A549 (cell line): ENCODE results near the gene RRP12. TPM values are rescaled to one million over a fixed set of nuclear protein-coding genes. Genes with fewer than 3 reads are reported as not detected.
A peak's percentile ranks its signal among the peaks of the same experiment; 100 is the strongest.

Experiments used
- ATAC-seq, 2 experiments: fragments of 200-7000 bp in 1 of 2; fragments of >200 bp in 1 of 2; cut with Nextera tagmentation in 1 of 2; cut with Tn5 transposase in 1 of 2; 3 replicates each; pipeline versions ENCODE4 v1.8.0 to v1.9.1; 2018 to 2020; ENCODE audit warnings: mild to moderate bottlenecking in 1 of 2, moderate library complexity in 1 of 2
- CTCF ChIA-PET: fragments of 300-600 bp; sonication (Branson Sonifier 250); formaldehyde crosslinking; extraction: SDS; loops from one replicate; lab custom pipeline; 2021; ENCODE audit warnings: antibody characterized with exemption, inconsistent platforms; lab: Yijun Ruan, JAX
- POLR2A ChIA-PET: fragments of 350-600 bp; formaldehyde crosslinking; extraction: SDS; loops from one replicate; lab custom pipeline; 2021; ENCODE audit warnings: antibody characterized with exemption, inconsistent platforms; lab: Yijun Ruan, JAX
- DNase-seq, 2 experiments: peaks; one replicate each; pipeline versions ENCODE4 v3.0.0 to v3.0.0-alpha.2; 2011 to 2016; ENCODE audit warnings: low read depth in 1 of 2, low spot score in 1 of 2
- FAIRE-seq: peaks from 2 replicates; lab custom pipeline; 2011; peaks lifted over from hg19 to GRCh38; lab: Jason Lieb, UNC
- H3K27ac ChIP-seq, 2 experiments: fragments of >200 bp; sonication (Bioruptor Twin); formaldehyde crosslinking; 3 replicates each; pipeline ENCODE4 v1.5.1; 2016 to 2017
- H3K4me1 ChIP-seq: fragments of >200 bp; sonication (Bioruptor Twin); formaldehyde crosslinking; 3 replicates; pipeline ENCODE4 v1.6.1; 2016
- H3K4me2 ChIP-seq: fragments of >200 bp; sonication (Bioruptor Twin); formaldehyde crosslinking; 3 replicates; pipeline ENCODE4 v1.6.1; 2016
- H3K4me3 ChIP-seq: fragments of >200 bp; sonication (Bioruptor Twin); formaldehyde crosslinking; 3 replicates; pipeline ENCODE4 v1.5.1; 2016
- H3K9me3 ChIP-seq: fragments of >200 bp; sonication (Bioruptor Twin); formaldehyde crosslinking; 3 replicates; pipeline ENCODE4 v1.6.1; 2016
- BHLHE40 ChIP-seq: IDR thresholded peaks from 2 replicates; pipeline ENCODE4 v1.6.1; 2012; ENCODE audit warnings: low read depth, low read length, inconsistent platforms
- CBX2 ChIP-seq: fragments of 200-600 bp; sonication (generic); IDR thresholded peaks from 2 replicates; pipeline ENCODE4 v1.6.1; 2016; ENCODE audit warnings: low read depth, mild to moderate bottlenecking, borderline replicate concordance
- CEBPB ChIP-seq, 2 experiments: fragments of >200 bp in 1 of 2; sonication (Bioruptor Twin) in 1 of 2; formaldehyde crosslinking in 1 of 2; IDR thresholded peaks; 2 replicates each; pipeline ENCODE4 v1.6.1; 2012 to 2016
- CHD2 ChIP-seq: fragments of 150-350 bp; IDR thresholded peaks from 2 replicates; pipeline ENCODE4 v1.6.1; 2014; ENCODE audit warnings: low read length; ENCODE audit not compliant: partially characterized antibody
- EHF ChIP-seq: fragments of 250-450 bp; sonication (Bioruptor Pico); IDR thresholded peaks from 2 replicates; pipeline ENCODE4 v1.5.0; 2020; ENCODE audit warnings: mild to moderate bottlenecking
- EHMT2 ChIP-seq: fragments of 200-600 bp; sonication (generic); IDR thresholded peaks from 2 replicates; pipeline ENCODE4 v1.6.1; 2016; ENCODE audit warnings: antibody characterized with exemption, low read depth, mild to moderate bottlenecking, moderate library complexity
- ESRRA ChIP-seq: fragments of 150-350 bp; IDR thresholded peaks from 2 replicates; pipeline ENCODE4 v1.6.1; 2014; ENCODE audit warnings: mild to moderate bottlenecking, low read length, borderline replicate concordance
- FOSB ChIP-seq: fragments of 250-450 bp; sonication (Bioruptor Pico); IDR thresholded peaks from 2 replicates; pipeline ENCODE4 v1.5.0; 2020; ENCODE audit warnings: mild to moderate bottlenecking, moderate library complexity
- FOSL2 ChIP-seq, 2 experiments: fragments of 450-650 bp in 1 of 2; fragments of >200 bp in 1 of 2; sonication (Bioruptor Twin) in 1 of 2; formaldehyde crosslinking; IDR thresholded peaks; 2 replicates each; pipeline versions ENCODE4 v1.5.0 to v1.6.1; 2016 to 2020; ENCODE audit warnings: mild to moderate bottlenecking in 1 of 2, moderate library complexity in 1 of 2
- GATA3 ChIP-seq: IDR thresholded peaks from 2 replicates; pipeline ENCODE4 v1.6.1; 2012; ENCODE audit warnings: borderline replicate concordance
- JUN ChIP-seq, 2 experiments: fragments of >200 bp; sonication (Bioruptor Twin); formaldehyde crosslinking; IDR thresholded peaks; 2 replicates in 1 of 2; 3 replicates in 1 of 2; pipeline ENCODE4 v1.6.1; 2016 to 2017
- KDM5A ChIP-seq: fragments of 200-600 bp; sonication (generic); IDR thresholded peaks from 2 replicates; pipeline ENCODE4 v1.6.1; 2016; ENCODE audit warnings: antibody characterized with exemption, mild to moderate bottlenecking
- MAFK ChIP-seq: fragments of 450-650 bp; IDR thresholded peaks from 2 replicates; pipeline ENCODE4 v1.6.1; 2014; ENCODE audit not compliant: partially characterized antibody
- NFE2L2 ChIP-seq: fragments of 150-350 bp; conservative IDR thresholded peaks from 2 replicates; pipeline ENCODE4 v1.6.1; 2014; ENCODE audit warnings: low read length
- NPAS2 ChIP-seq: fragments of 250-450 bp; sonication (Bioruptor Pico); IDR thresholded peaks from 2 replicates; pipeline ENCODE4 v1.8.0; 2022; ENCODE audit warnings: mild to moderate bottlenecking, moderate library complexity, borderline replicate concordance
- PHF8 ChIP-seq: fragments of 200-600 bp; sonication (generic); IDR thresholded peaks from 2 replicates; pipeline ENCODE4 v1.6.1; 2016; ENCODE audit warnings: low read depth, mild to moderate bottlenecking, antibody characterized with exemption, moderate library complexity, borderline replicate concordance
- POLR2AphosphoS2 ChIP-seq: conservative IDR thresholded peaks from 2 replicates; pipeline ENCODE4 v1.6.1; 2012; ENCODE audit warnings: low read length, improper control_type of control experiment, inconsistent platforms
- RARB ChIP-seq: fragments of 250-450 bp; sonication (Bioruptor Pico); IDR thresholded peaks from 2 replicates; pipeline ENCODE4 v1.8.0; 2021; ENCODE audit warnings: mild to moderate bottlenecking, moderate library complexity
- RNF2 ChIP-seq: fragments of 200-600 bp; sonication (generic); IDR thresholded peaks from 2 replicates; pipeline ENCODE4 v1.6.1; 2016; ENCODE audit warnings: low read depth, mild to moderate bottlenecking, antibody characterized with exemption, moderate library complexity, borderline replicate concordance
- SMC3 ChIP-seq: fragments of >200 bp; sonication (Bioruptor Twin); formaldehyde crosslinking; IDR thresholded peaks from 3 replicates; pipeline ENCODE4 v1.6.1; 2018; ENCODE audit warnings: inconsistent platforms
- ZFP36 ChIP-seq: fragments of 450-650 bp; IDR thresholded peaks from 2 replicates; pipeline ENCODE4 v1.6.1; 2014; ENCODE audit warnings: borderline replicate concordance; ENCODE audit not compliant: partially characterized antibody
- ZSCAN20 ChIP-seq: fragments of 250-450 bp; sonication (Bioruptor Pico); IDR thresholded peaks from 2 replicates; pipeline ENCODE4 v1.8.0; 2022; ENCODE audit warnings: mild to moderate bottlenecking, moderate library complexity
- WGBS: methylation state at CpG from one replicate; pipeline ENCODE4 v1.1.6; 2017; ENCODE audit errors: missing lambda C conversion rate; 5-methylcytosine and 5-hydroxymethylcytosine counted together
- polyA plus RNA-seq, 4 experiments: library from polyadenylated mRNA; depleted of rRNA in 3 of 4; stranded (reverse); fragments of >200 nt; fragmentation: RNase III in 1 of 4; extraction: RNeasy Plus Mini Kit Qiagen cat#74134 plus additional on column Dnase treatment in 1 of 4; gene quantifications; 2 replicates in 3 of 4; 3 replicates in 1 of 4; pipeline ENCODE4 v1.2.3, GENCODE V29; 2011 to 2017
- TF ChIP-seq, protein P1 (sequence below): fragments of 200-600 bp; sonication (generic); IDR thresholded peaks from 2 replicates; pipeline ENCODE4 v1.6.1; 2016; ENCODE audit warnings: antibody characterized with exemption, mild to moderate bottlenecking, moderate library complexity
- TF ChIP-seq, protein P2 (sequence below): fragments of 150-350 bp; IDR thresholded peaks from 2 replicates; pipeline ENCODE4 v1.6.1; 2014; ENCODE audit warnings: low read depth, mild to moderate bottlenecking, low read length
- TF ChIP-seq, protein P3 (sequence below): IDR thresholded peaks from 2 replicates; pipeline ENCODE4 v1.6.1; 2012; ENCODE audit warnings: low read depth, borderline replicate concordance

The RRP12 gene
- polyA plus RNA-seq, 2 of the 4 experiments (the other 2 are of a cell fraction) = 37.9 to 40.8 TPM

DNA sequence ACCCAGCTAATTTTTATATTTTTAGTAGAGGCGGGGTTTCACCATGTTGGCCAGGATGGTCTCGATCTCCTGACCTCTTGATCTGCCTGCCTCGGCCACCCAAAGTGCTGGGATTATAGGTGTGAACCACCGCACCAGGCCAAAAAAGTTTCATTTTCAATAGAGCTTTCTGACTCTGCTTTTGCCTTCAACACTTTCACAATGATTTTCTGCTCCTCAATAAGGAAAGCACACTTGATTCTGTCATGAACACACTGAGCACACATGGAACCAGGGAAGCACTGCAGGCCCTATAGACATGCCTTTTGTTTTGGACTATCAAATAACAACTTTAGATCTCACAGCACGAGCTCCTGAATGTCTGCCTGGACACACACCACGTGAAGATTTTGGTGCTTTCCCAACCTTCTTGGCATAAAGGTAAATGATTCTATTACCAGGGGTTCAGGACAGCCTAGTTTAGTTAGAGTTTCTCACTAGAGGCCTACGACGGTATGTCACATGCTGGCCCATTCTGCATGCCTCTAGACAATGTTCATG is 8.0 kb downstream of the RRP12 start:
- Histone ChIP-seq H3K27ac (no peak overlapping the region), H3K4me1 (no peaks in the 10 kb centered on the region), H3K4me2 (no peak overlapping the region), H3K9me3 (no peaks in the 10 kb centered on the region), H3K4me3 (no peak overlapping the region)
- POLR2A ChIA-PET = no interaction called here
- FAIRE-seq (no peak), DNase-seq (no peak), ATAC-seq (no peak)
- 92% methylated on average over 8 of the region's 8 CpGs for WGBS
- TF ChIP-seq FOSB (CRISPR knock-in tag) = no peak
- TF ChIP-seq ESRRA = no peak
- TF ChIP-seq CEBPB (IDR thresholded peaks at IDR 0.05) = no peak
- TF ChIP-seq JUN (IDR thresholded peaks at IDR 0.05) = no peak
- TF ChIP-seq PHF8 = no peak
- TF ChIP-seq RNF2 = no peak
- TF ChIP-seq EHF (CRISPR knock-in tag) = no peak
- TF ChIP-seq RARB = no peak
- TF ChIP-seq, protein P1, sequence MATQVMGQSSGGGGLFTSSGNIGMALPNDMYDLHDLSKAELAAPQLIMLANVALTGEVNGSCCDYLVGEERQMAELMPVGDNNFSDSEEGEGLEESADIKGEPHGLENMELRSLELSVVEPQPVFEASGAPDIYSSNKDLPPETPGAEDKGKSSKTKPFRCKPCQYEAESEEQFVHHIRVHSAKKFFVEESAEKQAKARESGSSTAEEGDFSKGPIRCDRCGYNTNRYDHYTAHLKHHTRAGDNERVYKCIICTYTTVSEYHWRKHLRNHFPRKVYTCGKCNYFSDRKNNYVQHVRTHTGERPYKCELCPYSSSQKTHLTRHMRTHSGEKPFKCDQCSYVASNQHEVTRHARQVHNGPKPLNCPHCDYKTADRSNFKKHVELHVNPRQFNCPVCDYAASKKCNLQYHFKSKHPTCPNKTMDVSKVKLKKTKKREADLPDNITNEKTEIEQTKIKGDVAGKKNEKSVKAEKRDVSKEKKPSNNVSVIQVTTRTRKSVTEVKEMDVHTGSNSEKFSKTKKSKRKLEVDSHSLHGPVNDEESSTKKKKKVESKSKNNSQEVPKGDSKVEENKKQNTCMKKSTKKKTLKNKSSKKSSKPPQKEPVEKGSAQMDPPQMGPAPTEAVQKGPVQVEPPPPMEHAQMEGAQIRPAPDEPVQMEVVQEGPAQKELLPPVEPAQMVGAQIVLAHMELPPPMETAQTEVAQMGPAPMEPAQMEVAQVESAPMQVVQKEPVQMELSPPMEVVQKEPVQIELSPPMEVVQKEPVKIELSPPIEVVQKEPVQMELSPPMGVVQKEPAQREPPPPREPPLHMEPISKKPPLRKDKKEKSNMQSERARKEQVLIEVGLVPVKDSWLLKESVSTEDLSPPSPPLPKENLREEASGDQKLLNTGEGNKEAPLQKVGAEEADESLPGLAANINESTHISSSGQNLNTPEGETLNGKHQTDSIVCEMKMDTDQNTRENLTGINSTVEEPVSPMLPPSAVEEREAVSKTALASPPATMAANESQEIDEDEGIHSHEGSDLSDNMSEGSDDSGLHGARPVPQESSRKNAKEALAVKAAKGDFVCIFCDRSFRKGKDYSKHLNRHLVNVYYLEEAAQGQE = no peak
- TF ChIP-seq CBX2 = no peak
- TF ChIP-seq GATA3 = no peak
- TF ChIP-seq, protein P2, sequence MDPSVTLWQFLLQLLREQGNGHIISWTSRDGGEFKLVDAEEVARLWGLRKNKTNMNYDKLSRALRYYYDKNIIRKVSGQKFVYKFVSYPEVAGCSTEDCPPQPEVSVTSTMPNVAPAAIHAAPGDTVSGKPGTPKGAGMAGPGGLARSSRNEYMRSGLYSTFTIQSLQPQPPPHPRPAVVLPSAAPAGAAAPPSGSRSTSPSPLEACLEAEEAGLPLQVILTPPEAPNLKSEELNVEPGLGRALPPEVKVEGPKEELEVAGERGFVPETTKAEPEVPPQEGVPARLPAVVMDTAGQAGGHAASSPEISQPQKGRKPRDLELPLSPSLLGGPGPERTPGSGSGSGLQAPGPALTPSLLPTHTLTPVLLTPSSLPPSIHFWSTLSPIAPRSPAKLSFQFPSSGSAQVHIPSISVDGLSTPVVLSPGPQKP = no peak
- TF ChIP-seq, protein P3, sequence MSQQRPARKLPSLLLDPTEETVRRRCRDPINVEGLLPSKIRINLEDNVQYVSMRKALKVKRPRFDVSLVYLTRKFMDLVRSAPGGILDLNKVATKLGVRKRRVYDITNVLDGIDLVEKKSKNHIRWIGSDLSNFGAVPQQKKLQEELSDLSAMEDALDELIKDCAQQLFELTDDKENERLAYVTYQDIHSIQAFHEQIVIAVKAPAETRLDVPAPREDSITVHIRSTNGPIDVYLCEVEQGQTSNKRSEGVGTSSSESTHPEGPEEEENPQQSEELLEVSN = no peak
- no peak for TF ChIP-seq BHLHE40
- TF ChIP-seq EHMT2 = no peak
- TF ChIP-seq ZFP36 = no peak
- CTCF ChIA-PET = interaction anchor here (1.5 kb wide), 1 partner anchor 220 kb away, joined by 3 read pairs; no protein-coding TSS in a partner anchor

DNA sequence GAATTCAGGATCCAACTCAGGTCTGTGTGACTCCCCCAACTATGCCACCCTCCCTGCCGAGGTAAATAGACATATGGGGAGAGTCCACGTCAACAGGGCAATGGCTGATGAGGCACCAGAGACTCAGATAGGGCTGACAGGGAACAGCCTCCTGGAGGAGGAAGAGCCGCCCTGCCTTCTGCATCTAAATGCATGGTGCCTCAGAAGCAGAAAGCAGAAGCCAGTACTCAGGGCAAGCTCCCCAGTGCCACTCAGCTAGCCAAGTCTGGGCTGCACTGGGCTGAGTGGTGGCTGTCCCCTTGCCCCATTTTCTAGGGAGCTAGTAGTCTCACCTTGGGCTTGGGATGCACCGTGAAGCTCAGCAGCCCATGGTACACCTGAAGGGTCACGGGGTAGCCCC is 11.0 kb downstream of the RRP12 start:
- ATAC-seq (peak in 1 of 2 experiments; percentile 5; a peak in 2 of 6 replicates), FAIRE-seq (no peak)

DNA sequence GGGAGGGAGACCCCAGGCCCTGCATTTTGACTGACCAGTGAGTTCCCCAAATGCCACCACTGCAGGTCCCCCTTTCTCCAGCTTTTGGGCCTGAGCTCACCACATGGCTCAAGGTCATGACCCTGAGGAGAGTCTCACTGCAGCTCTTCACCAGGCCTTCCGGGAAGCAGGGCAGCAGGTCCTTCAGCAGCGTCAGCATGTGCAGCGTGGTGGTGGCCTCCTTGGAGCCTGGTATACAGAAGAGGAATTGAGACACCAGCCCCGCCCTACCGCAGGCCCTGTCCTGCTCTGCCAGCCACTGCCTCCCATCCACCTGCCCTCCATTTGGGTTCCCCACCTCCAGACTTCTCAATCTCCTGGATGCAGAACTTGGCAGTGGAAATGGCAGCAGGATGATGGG is 13.0 kb downstream of the RRP12 start:
- FAIRE-seq = no peak
- ChIA-PET CTCF (interaction anchor here (0.7 to 1.7 kb wide), 4 partner anchors 11 to 106 kb away, joined by 3 to 4 read pairs (median 4); no protein-coding TSS in a partner anchor), POLR2A (interaction anchor here (2.4 kb wide), 1 partner anchor 13 kb away, joined by 8 read pairs; the partner anchor contains the start of gene RRP12)
- no peak for DNase-seq
- Histone ChIP-seq H3K4me3 (no peak overlapping the region), H3K27ac (no peak overlapping the region), H3K4me1 (no peaks in the 10 kb centered on the region), H3K4me2 (no peak overlapping the region), H3K9me3 (no peaks in the 10 kb centered on the region)
- peak; percentile 4 to 5; a peak in 2 of 6 replicates for ATAC-seq
- WGBS = 95% methylated on average over 5 of the region's 5 CpGs
- TF ChIP-seq CHD2 (no peak), ESRRA (no peak), NFE2L2 (no peak), NPAS2 (CRISPR knock-in tag) (no peak), FOSL2 (IDR thresholded peaks at IDR 0.05) (no peak), FOSL2 (CRISPR knock-in tag; IDR thresholded peaks at IDR 0.05) (no peak), BHLHE40 (no peak), SMC3 (no peak), KDM5A (no peak), ZSCAN20 (CRISPR knock-in tag) (no peak), POLR2AphosphoS2 (no peak), MAFK (no peak)
- TF ChIP-seq, protein P1 = no peak

More for the DNA sequence above, 11.0 kb downstream of the RRP12 start:
- H3K27ac ChIP-seq = no peak overlapping the region
- no peak for TF ChIP-seq PHF8
- TF ChIP-seq, all 56 proteins: peak for 0
- WGBS = 100% methylated on average over 5 of the region's 5 CpGs
- POLR2A ChIA-PET = no interaction called here
- H3K4me2 ChIP-seq = no peak overlapping the region
- no peaks in the 10 kb centered on the region for H3K4me1 ChIP-seq
- DNase-seq = no peak
- no peak overlapping the region for H3K4me3 ChIP-seq
- no peaks in the 10 kb centered on the region for H3K9me3 ChIP-seq
- CTCF ChIA-PET = interaction anchor here (1.1 kb wide), 1 partner anchor 10 kb away, joined by 3 read pairs; no protein-coding TSS in a partner anchor
